HUDEP-2 (cell line): ENCODE data around the gene PDE8A.
A peak's percentile ranks its signal among the peaks of the same experiment; 100 is the strongest.

ENCODE experiments used
- DNase-seq, 76 experiments: peaks; one replicate each; lab custom pipeline; 2025; ENCODE audit not compliant: unreplicated experiment in 76 of 76; lab: John Stamatoyannopoulos, UW

The PDE8A gene

GRCh38 chr15:84956199-84956598 is 25.5 kb upstream of the PDE8A start:
- no peak for DNase-seq

- DNase-seq = no peak
These were observed 21.1 kb upstream of the PDE8A start for GRCh38 chr15:84960391-84961113.

GRCh38 chr15:84961114-84961452 is 20.6 kb upstream of the PDE8A start:
- DNase-seq = no peak

GRCh38 chr15:84961707-84962106 is 19.9 kb upstream of the PDE8A start:
- DNase-seq = no peak

- no peak for DNase-seq
These were observed 18.7 kb upstream of the PDE8A start for GRCh38 chr15:84962955-84963354.

GRCh38 chr15:84967380-84967779 is 14.3 kb upstream of the PDE8A start:
- no peak for DNase-seq

GRCh38 chr15:84968301-84968700 is 13.4 kb upstream of the PDE8A start:
- DNase-seq = no peak

GRCh38 chr15:84969257-84969656 is 12.4 kb upstream of the PDE8A start:
- DNase-seq = no peak

GRCh38 chr15:84970843-84971242 is 10.8 kb upstream of the PDE8A start:
- DNase-seq = peak in 1 of 76 experiments; percentile 11

GRCh38 chr15:84973492-84974460 is 7.9 kb upstream of the PDE8A start:
- no peak for DNase-seq

GRCh38 chr15:84975871-84976351 is 5.7 kb upstream of the PDE8A start:
- no peak for DNase-seq

- DNase-seq = no peak
These were observed 4.8 kb upstream of the PDE8A start for GRCh38 chr15:84976746-84977345.

- DNase-seq = no peak
These were observed 2.0 kb upstream of the PDE8A start for GRCh38 chr15:84979651-84980050.

- DNase-seq = peak in 75 of 76 experiments; percentile 20 to 96 (median 79)
These were observed 1.2 kb upstream of the PDE8A start for GRCh38 chr15:84980196-84981053.

- DNase-seq = peak; percentile 16 to 97 (median 92)
These were observed 474 bp upstream of the PDE8A start for GRCh38 chr15:84981054-84981710.

- peak in 2 of 76 experiments; percentile 4 to 17 for DNase-seq
These were observed 755 bp downstream of the PDE8A start for GRCh38 chr15:84982301-84982920.

- no peak for DNase-seq
These were observed 1.6 kb downstream of the PDE8A start for GRCh38 chr15:84983294-84983693.

- no peak for DNase-seq
These were observed 2.1 kb downstream of the PDE8A start for GRCh38 chr15:84983711-84984110.

- no peak for DNase-seq
These were observed 3.5 kb downstream of the PDE8A start for GRCh38 chr15:84985158-84985557.
